NCI-H2029 treated with DMSO at 0.1 percent for 48 hours (cell line): ENCODE data around the gene PLEKHF1.
"Not testable (repeated sequence)": the region's sequence is repeated elsewhere in the genome, so short reads cannot be mapped to it uniquely, and the experiment has no call there.

Experiments used
- DNase-seq: peaks from one replicate; lab custom pipeline; 2025; lab: John Stamatoyannopoulos, UW

The PLEKHF1 gene

DNA sequence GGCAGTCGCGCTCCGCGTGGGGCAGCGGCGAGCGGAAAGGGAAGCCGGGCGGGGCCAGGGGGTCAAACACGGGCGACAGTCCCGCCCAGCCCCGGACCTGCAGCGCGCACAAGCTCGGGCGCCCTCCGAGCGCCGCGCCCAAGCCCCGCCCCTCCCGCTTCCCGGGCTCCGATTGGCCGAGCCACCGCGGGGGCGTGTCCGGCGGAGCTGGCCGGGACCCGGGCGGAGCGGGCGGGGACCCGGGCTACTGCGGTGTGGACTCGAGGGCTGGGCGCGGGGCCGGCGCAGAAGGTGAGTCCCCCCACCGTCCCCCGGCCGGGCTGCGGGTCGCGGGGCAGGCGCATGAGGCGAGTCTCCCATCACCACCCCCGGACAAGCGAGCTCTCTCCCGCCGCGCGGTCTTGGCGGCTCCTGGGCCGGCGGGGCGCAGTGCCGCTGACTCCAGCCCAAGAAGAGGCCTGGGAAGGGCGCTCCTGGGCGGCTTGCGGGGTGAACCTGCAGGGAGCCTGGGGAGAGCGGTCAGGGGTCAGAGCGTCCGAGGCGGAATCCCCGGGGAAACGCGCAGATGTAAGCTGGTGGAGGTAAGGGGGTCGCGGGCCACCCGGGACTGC is at the start of gene PLEKHF1:
Gene PLEKHF1, plus strand, starts transcription at position 247 of the 611 bp plus-strand sequence. CDS start 8,379 bp downstream, outside the sequence.
- peak; percentile 28 for DNase-seq

DNA sequence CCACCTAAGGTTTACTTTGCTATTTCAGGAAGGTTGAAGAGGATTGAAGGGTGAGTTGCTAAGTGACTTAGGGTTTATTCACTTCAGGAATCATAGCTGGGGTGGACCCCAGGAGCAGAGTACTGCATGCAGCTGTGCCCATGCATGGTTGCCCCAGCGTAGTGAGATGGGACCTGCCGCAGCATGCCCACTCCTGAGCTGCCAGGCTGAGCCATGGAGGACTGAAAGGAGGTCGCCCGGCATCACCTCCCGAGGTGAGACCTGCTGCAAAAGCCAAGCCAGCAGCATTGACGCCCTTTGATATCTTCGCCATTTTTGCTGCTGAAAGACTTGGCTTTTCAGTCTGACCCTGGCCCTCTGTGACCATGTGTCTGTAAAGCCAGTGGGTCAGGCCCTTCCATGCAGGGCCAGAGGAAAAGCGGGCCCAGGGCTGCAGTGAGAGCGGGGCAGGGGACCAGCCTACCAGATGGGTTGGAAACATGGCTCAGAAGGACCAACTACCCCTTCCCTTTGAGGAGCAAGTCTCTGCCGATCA is 49.3 kb upstream of the PLEKHF1 start:
- no peak for DNase-seq

DNA sequence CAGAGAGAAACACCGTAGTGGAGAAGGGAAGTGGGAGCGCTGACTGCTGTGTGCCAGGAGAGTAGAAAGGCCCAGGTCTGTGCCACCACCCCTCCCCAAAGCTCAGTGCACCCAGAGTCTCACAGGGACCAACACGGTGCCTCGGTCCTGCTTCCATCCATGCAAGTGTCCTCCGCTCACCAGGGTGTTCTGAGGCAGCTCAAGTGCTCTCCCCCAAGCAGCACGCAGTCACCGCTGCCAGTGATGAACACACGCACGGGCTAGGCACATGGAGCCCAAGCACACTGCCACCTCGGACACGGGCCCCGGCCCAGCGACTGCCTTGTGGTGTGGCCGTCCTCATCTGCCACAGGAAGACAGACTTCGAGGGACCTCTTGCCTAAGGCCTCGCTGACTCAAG is 48.7 kb upstream of the PLEKHF1 start:
- DNase-seq: no peak

DNA sequence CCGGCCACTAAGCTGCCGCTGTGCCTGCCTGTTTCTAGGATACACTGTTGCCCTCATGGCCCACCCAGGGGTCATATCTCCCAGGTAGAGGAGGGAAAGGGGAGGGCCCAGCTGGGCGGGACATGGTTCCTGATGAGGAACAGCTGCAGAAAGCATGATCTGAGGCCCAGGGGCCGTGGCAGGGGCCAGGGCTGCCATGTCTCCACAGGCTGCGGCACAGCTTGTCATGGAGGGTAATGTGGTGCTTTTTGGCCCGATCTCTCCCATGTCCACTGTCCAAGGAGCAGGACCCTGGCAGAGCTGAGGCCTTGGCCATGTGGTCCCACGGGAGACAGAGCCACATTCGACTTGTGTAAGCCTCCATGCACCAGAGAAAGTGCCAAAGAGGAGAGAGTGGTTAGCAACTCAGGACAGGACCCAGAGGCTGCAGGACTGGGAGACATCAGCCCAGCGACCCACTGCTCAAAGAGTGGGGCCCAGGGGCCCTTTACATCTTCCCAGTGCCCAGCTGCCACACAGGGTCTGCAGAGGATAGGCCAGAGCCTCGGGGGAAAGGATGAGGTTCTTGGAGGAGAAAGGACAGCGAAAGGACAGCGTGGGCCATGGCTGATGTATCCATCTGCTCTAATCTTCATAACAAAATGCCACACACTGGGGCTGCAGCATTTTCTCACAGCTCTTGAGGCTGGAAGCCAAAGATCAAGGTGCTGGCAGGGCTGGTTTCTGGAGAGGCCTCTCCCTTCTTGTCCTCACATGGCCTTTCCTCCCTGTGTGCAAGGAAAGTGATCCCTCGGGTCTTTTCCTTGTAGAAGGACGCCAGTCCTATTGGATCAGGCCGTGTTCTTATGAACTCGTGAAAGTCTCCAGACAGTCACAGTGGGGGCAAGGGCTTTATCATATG is 47.6 kb upstream of the PLEKHF1 start:
- DNase-seq: no peak

- DNase-seq: no peak
Measured at GRCh38 chr19:29618434-29618833, 46.8 kb upstream of the PLEKHF1 start.

- DNase-seq: no peak
Measured at GRCh38 chr19:29618871-29619270, 46.4 kb upstream of the PLEKHF1 start.

- no peak for DNase-seq
Measured at GRCh38 chr19:29620931-29621351, 44.3 kb upstream of the PLEKHF1 start.

GRCh38 chr19:29622166-29623070 is 42.8 kb upstream of the PLEKHF1 start:
- DNase-seq: no peak

- no peak for DNase-seq
Measured at GRCh38 chr19:29623726-29624488, 41.4 kb upstream of the PLEKHF1 start.

- DNase-seq: no peak
Measured at GRCh38 chr19:29624489-29625185, 40.6 kb upstream of the PLEKHF1 start.

DNA sequence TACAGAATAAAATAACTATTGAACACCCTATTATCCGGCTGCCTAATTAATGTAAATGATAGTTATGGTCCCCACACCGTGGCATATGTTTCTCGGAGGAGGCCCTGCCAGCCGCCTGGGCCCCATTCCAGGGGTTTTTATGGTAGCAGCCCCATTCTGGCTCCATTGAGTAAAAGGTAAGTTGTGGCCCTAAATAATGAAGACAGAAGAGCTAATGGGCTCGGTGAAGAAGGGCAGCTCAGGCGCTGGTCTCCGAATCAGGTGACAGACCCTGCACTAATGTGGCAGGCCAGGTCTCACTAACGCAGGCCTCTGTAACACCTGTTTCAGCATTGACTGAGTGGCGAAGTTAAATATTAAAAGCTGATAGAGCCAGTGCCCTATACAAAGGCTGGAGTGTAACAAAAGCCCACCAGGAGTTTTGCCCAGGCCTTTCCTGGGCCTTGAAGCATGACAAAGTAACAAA is 40.0 kb upstream of the PLEKHF1 start:
- DNase-seq: no peak

DNA sequence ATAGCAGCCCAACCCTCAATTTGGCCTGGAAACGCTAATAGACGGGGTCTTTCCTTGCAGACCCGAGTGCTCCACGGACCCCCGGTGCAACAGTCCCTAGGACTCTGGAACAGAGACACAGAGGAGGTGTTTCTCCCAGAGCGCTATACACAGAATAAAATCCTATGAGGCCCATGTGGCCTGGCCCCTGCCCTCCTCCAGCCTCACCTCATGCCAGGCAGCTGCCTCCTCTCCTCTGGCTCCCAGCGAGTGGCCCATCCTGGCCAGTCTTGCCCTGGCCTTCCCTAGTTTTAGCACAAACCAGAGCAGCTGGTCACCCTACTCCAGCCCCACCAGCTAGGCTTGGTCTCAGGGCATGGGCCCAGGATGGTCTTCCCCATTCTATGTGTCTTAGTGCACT is 38.9 kb upstream of the PLEKHF1 start:
- no peak for DNase-seq

DNA sequence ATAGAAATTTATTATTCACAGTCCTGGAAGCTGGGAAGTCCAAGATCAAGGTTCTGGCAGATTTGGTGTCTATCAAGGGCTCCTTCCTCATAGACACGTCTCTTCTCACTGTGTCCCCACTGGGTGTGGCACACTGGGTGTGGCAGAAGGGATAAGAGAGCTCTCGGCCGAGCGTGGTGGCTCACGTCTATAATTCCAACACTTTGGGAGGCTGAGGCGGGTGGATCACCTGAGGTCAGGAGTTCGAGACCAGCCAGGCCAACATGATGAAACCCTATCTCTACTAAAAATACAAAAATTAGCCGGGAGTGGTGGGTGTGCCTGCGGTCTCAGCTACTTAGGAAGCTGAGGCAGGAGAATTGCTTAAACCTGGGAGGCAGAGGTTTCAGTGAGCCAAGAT is 38.4 kb upstream of the PLEKHF1 start:
- DNase-seq: not testable (repeated sequence)

DNA sequence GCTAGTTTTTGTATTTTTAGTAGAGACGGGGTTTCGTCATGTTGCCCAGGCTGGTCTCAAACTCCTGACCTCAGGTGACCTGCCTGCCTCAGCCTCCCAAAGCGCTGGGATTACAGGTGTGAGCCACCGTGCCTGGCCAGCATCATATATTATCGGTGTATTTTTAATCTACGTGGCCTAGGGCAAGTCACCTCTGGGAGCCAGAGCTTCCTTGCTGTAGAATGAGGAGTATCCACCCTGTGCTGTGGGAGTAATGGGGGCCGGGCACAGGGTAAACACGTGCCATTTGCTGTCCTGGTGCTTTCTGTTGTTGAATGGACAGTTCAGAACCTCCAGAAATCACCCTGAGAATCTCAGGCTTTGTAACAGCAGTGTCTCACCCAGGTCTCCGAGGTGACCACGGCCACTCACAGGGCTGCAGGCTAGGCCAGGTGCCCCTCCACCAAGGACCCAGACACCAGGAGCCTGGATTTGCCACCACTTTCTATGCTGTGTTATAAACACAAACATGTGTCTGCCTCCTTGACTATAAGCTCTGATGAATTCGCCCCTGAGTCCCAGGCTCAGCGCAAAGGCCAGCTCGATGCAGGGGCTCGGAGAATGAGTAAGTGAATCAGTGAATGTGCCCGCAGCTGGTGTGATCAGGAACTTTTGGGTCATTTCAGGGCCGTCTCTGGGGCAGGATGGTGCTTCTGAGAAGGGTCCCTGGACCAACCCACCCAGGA is 36.4 kb upstream of the PLEKHF1 start:
- DNase-seq: no peak

GRCh38 chr19:29629836-29630534 is 35.3 kb upstream of the PLEKHF1 start:
- DNase-seq: no peak

DNA sequence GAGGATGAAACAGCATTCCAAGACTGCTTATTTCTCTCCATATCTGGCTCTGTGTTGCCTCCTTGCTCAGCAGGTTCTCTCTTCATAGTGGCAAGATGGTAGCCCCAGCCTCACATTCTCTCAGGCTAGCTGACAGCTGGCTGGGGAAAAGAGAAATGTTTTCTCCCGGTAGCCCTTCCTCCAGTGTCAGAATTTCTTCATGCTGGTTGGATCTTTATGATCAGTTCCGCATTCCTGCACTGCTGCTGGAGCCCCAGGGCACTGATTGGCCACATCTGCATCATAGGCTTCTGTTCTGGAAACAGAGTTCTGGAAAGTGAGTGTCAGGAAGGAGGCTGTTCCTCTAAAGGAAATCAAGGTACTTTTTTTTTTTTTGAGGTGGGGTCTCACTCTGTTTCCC is 34.6 kb upstream of the PLEKHF1 start:
- DNase-seq: no peak

- no peak for DNase-seq
Measured at GRCh38 chr19:29631450-29631849, 33.8 kb upstream of the PLEKHF1 start.

- DNase-seq: no peak
Measured at GRCh38 chr19:29634002-29634401, 31.3 kb upstream of the PLEKHF1 start.

GRCh38 chr19:29634423-29635130 is 30.7 kb upstream of the PLEKHF1 start:
- DNase-seq: no peak
